Measurements from ENCODE around the gene FMO4. TPM values are rescaled to one million over a fixed set of nuclear protein-coding genes. Genes with fewer than 3 reads are reported as not detected.

The FMO4 gene
- total and polyA plus RNA-seq, 2 experiments from 2014 or later: 3.1 to 3.4 TPM

DNA sequence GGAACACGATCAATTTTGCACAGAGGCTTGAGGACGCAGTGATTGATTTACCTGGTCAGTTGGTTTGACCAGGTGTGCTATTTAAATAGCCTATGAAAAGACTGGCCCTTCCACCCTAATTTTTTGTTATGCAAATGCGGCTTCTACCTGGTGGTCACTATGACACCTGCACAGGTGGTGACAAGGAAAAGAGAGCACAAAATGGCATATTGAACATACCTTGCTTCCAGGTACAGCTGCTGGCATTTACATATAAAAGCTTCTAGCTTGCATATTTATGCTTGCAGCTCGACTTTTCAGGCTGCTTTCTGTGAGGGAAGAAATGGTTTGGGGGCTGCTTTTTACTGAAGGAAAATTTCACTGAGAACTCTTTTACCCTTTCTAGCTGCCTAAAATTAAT, 15.3 kb upstream of the FMO4 start:
- TF ChIP-seq STAT1 (IDR thresholded peaks at IDR 0.05; ENCODE audit: unreplicated experiment) (no peak), NANOG (IDR thresholded peaks at IDR 0.05; ENCODE audit: borderline replicate concordance) (peak; percentile 62), ZNF114 (CRISPR knock-in tag; IDR thresholded peaks at IDR 0.05) (no peak), JUNB (IDR thresholded peaks at IDR 0.05; ENCODE audit: unreplicated experiment) (no peak), CREB1 (CRISPR knock-in tag; IDR thresholded peaks at IDR 0.05; ENCODE audit: low read depth) (peak; percentile 37; the same call in 1 of the 2 replicates)
- no peaks in the 10 kb centered on the region for H3K27me3 ChIP-seq (ENCODE audit: insufficient read depth)
- H3K4me3 Mint-ChIP-seq: peak overlapping the region; percentile 51
- no peaks in the 10 kb centered on the region for H3K36me3 ChIP-seq (ENCODE audit: insufficient read depth)
- ATAC-seq (peak; percentile 81), DNase-seq (ENCODE audit: low spot score) (peak; percentile 85)
- 0 out of 2 replicates have a peak overlapping the region, but pooled peaks have one; percentile 8 for H3K4me3 ChIP-seq
- H3K4me1 Mint-ChIP-seq: peaks cover 61% of the 10 kb centered on the region
- H3K36me3 Mint-ChIP-seq (ENCODE audit: low read depth): peaks cover 18% of the 10 kb centered on the region; the same call in 2 of the 3 replicates
- no peaks in the 10 kb centered on the region for H3K79me2 ChIP-seq (replicated peaks; ENCODE audit: insufficient read depth)
- H3K4me1 ChIP-seq (ENCODE audit: insufficient read depth): peaks cover 56% of the 10 kb centered on the region
- H3K27me3 Mint-ChIP-seq (ENCODE audit: insufficient read depth, low read depth, poor library complexity): peaks cover 7% of the 10 kb centered on the region
- peaks cover 19% of the 10 kb centered on the region; the same call in 2 of the 3 replicates for H3K9me3 Mint-ChIP-seq
- H3F3A ChIP-seq (replicated peaks; ENCODE audit: low read depth): no peaks in the 10 kb centered on the region
- no peak overlapping the region for H2AFZ ChIP-seq
- H3K27ac ChIP-seq (ENCODE audit: low read depth): peak overlapping the region; percentile 98
- peak overlapping the region; percentile 97 for H3K27ac Mint-ChIP-seq
- H3K9me2 ChIP-seq (ENCODE audit: insufficient read depth): peaks cover 4% of the 10 kb centered on the region; the same call in 1 of the 2 replicates
- H3K4me2 ChIP-seq: peak overlapping the region; percentile 14
- no peaks in the 10 kb centered on the region for H4K20me1 ChIP-seq (replicated peaks; ENCODE audit: insufficient read depth)

DNA sequence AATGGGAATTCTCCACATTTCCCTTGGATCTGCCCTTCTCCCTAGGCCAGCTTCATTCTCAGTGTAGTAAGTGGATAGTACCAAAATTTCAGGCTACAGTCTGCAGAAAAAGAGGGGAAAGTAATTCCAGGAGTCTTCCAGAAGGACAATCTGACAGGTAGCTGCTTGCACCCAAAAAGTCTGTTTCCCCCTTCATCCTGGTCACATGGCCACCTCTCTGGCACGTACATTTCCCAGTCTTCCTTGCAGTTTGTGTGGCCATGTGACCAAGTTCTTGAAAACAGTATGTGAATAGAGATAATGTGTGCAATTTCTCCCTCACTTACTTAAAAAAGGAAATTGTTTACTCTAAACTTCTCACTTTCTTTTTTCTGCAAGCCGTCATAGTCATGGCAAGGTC, 14.6 kb upstream of the FMO4 start:
- no peak for TF ChIP-seq POLR2AphosphoS5 (IDR thresholded peaks at IDR 0.05; ENCODE audit: low read depth)
- TF ChIP-seq, protein P1, sequence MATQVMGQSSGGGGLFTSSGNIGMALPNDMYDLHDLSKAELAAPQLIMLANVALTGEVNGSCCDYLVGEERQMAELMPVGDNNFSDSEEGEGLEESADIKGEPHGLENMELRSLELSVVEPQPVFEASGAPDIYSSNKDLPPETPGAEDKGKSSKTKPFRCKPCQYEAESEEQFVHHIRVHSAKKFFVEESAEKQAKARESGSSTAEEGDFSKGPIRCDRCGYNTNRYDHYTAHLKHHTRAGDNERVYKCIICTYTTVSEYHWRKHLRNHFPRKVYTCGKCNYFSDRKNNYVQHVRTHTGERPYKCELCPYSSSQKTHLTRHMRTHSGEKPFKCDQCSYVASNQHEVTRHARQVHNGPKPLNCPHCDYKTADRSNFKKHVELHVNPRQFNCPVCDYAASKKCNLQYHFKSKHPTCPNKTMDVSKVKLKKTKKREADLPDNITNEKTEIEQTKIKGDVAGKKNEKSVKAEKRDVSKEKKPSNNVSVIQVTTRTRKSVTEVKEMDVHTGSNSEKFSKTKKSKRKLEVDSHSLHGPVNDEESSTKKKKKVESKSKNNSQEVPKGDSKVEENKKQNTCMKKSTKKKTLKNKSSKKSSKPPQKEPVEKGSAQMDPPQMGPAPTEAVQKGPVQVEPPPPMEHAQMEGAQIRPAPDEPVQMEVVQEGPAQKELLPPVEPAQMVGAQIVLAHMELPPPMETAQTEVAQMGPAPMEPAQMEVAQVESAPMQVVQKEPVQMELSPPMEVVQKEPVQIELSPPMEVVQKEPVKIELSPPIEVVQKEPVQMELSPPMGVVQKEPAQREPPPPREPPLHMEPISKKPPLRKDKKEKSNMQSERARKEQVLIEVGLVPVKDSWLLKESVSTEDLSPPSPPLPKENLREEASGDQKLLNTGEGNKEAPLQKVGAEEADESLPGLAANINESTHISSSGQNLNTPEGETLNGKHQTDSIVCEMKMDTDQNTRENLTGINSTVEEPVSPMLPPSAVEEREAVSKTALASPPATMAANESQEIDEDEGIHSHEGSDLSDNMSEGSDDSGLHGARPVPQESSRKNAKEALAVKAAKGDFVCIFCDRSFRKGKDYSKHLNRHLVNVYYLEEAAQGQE (IDR thresholded peaks at IDR 0.05; ENCODE audit: unreplicated experiment): no peak
- TF ChIP-seq ZNF331 (CRISPR knock-in tag; IDR thresholded peaks at IDR 0.05; ENCODE audit: low read depth): no peak
- no peak for TF ChIP-seq STAT1 (IDR thresholded peaks at IDR 0.05; ENCODE audit: unreplicated experiment)
- no peak for TF ChIP-seq EZH2phosphoT487 (IDR thresholded peaks at IDR 0.05; ENCODE audit: unreplicated experiment)
- TF ChIP-seq, protein P2, sequence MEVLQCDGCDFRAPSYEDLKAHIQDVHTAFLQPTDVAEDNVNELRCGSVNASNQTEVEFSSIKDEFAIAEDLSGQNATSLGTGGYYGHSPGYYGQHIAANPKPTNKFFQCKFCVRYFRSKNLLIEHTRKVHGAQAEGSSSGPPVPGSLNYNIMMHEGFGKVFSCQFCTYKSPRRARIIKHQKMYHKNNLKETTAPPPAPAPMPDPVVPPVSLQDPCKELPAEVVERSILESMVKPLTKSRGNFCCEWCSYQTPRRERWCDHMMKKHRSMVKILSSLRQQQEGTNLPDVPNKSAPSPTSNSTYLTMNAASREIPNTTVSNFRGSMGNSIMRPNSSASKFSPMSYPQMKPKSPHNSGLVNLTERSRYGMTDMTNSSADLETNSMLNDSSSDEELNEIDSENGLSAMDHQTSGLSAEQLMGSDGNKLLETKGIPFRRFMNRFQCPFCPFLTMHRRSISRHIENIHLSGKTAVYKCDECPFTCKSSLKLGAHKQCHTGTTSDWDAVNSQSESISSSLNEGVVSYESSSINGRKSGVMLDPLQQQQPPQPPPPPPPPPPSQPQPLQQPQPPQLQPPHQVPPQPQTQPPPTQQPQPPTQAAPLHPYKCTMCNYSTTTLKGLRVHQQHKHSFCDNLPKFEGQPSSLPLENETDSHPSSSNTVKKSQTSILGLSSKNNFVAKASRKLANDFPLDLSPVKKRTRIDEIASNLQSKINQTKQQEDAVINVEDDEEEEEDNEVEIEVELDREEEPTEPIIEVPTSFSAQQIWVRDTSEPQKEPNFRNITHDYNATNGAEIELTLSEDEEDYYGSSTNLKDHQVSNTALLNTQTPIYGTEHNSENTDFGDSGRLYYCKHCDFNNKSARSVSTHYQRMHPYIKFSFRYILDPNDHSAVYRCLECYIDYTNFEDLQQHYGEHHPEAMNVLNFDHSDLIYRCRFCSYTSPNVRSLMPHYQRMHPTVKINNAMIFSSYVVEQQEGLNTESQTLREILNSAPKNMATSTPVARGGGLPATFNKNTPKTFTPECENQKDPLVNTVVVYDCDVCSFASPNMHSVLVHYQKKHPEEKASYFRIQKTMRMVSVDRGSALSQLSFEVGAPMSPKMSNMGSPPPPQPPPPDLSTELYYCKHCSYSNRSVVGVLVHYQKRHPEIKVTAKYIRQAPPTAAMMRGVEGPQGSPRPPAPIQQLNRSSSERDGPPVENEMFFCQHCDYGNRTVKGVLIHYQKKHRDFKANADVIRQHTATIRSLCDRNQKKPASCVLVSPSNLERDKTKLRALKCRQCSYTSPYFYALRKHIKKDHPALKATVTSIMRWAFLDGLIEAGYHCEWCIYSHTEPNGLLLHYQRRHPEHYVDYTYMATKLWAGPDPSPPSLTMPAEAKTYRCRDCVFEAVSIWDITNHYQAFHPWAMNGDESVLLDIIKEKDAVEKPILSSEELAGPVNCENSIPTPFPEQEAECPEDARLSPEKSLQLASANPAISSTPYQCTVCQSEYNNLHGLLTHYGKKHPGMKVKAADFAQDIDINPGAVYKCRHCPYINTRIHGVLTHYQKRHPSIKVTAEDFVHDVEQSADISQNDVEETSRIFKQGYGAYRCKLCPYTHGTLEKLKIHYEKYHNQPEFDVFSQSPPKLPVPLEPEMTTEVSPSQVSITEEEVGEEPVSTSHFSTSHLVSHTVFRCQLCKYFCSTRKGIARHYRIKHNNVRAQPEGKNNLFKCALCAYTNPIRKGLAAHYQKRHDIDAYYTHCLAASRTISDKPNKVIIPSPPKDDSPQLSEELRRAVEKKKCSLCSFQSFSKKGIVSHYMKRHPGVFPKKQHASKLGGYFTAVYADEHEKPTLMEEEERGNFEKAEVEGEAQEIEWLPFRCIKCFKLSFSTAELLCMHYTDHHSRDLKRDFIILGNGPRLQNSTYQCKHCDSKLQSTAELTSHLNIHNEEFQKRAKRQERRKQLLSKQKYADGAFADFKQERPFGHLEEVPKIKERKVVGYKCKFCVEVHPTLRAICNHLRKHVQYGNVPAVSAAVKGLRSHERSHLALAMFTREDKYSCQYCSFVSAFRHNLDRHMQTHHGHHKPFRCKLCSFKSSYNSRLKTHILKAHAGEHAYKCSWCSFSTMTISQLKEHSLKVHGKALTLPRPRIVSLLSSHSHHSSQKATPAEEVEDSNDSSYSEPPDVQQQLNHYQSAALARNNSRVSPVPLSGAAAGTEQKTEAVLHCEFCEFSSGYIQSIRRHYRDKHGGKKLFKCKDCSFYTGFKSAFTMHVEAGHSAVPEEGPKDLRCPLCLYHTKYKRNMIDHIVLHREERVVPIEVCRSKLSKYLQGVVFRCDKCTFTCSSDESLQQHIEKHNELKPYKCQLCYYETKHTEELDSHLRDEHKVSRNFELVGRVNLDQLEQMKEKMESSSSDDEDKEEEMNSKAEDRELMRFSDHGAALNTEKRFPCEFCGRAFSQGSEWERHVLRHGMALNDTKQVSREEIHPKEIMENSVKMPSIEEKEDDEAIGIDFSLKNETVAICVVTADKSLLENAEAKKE (CRISPR knock-in tag; IDR thresholded peaks at IDR 0.05): no peak
- Histone ChIP-seq H2AFZ (no peak overlapping the region), H3K79me2 (replicated peaks; ENCODE audit: insufficient read depth) (no peaks in the 10 kb centered on the region), H3K36me3 (ENCODE audit: insufficient read depth) (no peaks in the 10 kb centered on the region), H3K4me1 (ENCODE audit: insufficient read depth) (peaks cover 56% of the 10 kb centered on the region), H3F3A (replicated peaks; ENCODE audit: low read depth) (no peaks in the 10 kb centered on the region), H3K27ac (ENCODE audit: low read depth) (peak overlapping the region; percentile 98), H3K4me2 (peak overlapping the region; percentile 14), H3K4me3 (no peak overlapping the region), H4K20me1 (replicated peaks; ENCODE audit: insufficient read depth) (no peaks in the 10 kb centered on the region), H3K9me2 (ENCODE audit: insufficient read depth) (peaks cover 4% of the 10 kb centered on the region; the same call in 1 of the 2 replicates), H3K27me3 (ENCODE audit: insufficient read depth) (no peaks in the 10 kb centered on the region)
- Mint-ChIP-seq H3K4me1 (peaks cover 60% of the 10 kb centered on the region), H3K9me3 (peaks cover 22% of the 10 kb centered on the region), H3K4me3 (no peak overlapping the region), H3K27ac (peak overlapping the region; percentile 97), H3K27me3 (ENCODE audit: insufficient read depth, low read depth, poor library complexity) (peaks cover 9% of the 10 kb centered on the region), H3K36me3 (ENCODE audit: low read depth) (peaks cover 20% of the 10 kb centered on the region)
- DNase-seq (ENCODE audit: low spot score): no peak
- peak; percentile 36; the same call in 1 of the 3 replicates for ATAC-seq

All from GM23338 (cell line).